ENCODE data around the gene TXNDC16.
"Not testable (repeated sequence)": the region's sequence is repeated elsewhere in the genome, so short reads cannot be mapped to it uniquely, and the experiment has no call there.

The TXNDC16 gene

DNA sequence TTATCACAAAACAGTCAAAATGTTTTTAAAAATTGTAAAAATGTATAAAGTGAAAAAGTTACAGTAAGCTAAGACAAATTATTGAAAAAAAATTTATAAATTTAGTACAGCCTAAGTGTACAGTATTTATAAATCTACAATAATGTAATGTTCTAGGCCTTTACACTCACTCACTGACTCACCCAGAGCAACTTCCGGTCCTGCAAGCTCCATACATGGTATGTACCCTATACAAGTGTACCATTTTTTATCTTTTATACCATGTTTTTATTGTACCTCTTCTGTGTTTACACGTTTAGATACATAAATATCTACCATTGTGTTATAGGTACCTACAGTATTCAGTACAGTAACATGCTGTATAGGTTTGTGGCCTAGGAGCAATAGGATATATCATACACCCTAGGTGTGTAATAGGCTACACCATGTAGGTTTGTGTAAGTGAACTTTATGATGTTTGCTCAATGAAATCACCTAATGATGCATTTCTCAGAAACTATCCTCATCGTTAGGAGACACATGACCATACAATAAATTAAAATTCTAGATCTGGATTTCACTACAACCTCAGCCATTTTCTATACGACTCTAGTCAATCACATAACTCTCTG lies 66.8 kb downstream of the TXNDC16 start:
- H3K9me3 ChIP-seq (ENCODE audit: control insufficient read depth, insufficient read depth, low read length): no peaks in the 10 kb centered on the region
- H3K4me1 ChIP-seq (ENCODE audit: control insufficient read depth, insufficient read depth, low read length): no peaks in the 10 kb centered on the region
- H3K4me3 ChIP-seq (ENCODE audit: low read depth, low read length): no peak overlapping the region
- H3K36me3 ChIP-seq (ENCODE audit: control insufficient read depth, insufficient read depth, low read length): no peaks in the 10 kb centered on the region
- H3K27ac ChIP-seq (ENCODE audit: low read depth, low read length): no peak overlapping the region
- H3K27me3 ChIP-seq (ENCODE audit: control insufficient read depth, insufficient read depth, low read length): no peaks in the 10 kb centered on the region
- no peak overlapping the region for H3K9ac ChIP-seq (ENCODE audit: low read depth, low read length)

DNA sequence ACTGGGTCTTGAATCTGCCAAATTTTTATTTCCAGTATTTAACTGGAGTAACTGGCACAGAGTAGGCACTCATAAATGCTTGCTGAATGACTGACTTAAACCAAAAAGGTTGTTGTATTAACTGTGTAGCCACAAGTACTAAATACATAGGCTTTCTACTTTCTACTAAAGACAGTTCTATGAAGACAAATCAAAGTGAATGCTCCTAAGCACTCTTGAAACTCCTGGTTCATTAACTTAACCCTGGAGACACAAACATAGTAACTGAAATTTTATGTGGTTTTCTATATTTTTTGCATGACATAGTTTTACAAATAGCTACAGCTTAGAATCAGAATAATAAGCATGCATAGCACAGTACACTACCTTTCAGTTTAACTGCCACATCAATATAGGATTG lies 70.4 kb downstream of the TXNDC16 start:
- no peak overlapping the region for H3K9ac ChIP-seq (ENCODE audit: low read depth, low read length)
- no peaks in the 10 kb centered on the region for H3K36me3 ChIP-seq (ENCODE audit: control insufficient read depth, insufficient read depth, low read length)
- H3K9me3 ChIP-seq (ENCODE audit: control insufficient read depth, insufficient read depth, low read length): no peaks in the 10 kb centered on the region
- H3K27me3 ChIP-seq (ENCODE audit: control insufficient read depth, insufficient read depth, low read length): no peaks in the 10 kb centered on the region
- H3K4me3 ChIP-seq (ENCODE audit: low read depth, low read length): no peak overlapping the region
- H3K27ac ChIP-seq (ENCODE audit: low read depth, low read length): no peak overlapping the region
- H3K4me1 ChIP-seq (ENCODE audit: control insufficient read depth, insufficient read depth, low read length): no peaks in the 10 kb centered on the region

GRCh38 chr14:52473557-52473956 lies 78.7 kb downstream of the TXNDC16 start:
- no peaks in the 10 kb centered on the region for H3K9me3 ChIP-seq (ENCODE audit: control insufficient read depth, insufficient read depth, low read length)
- H3K4me3 ChIP-seq (ENCODE audit: low read depth, low read length): no peak overlapping the region
- no peaks in the 10 kb centered on the region for H3K36me3 ChIP-seq (ENCODE audit: control insufficient read depth, insufficient read depth, low read length)
- no peak overlapping the region for H3K9ac ChIP-seq (ENCODE audit: low read depth, low read length)
- H3K4me1 ChIP-seq (ENCODE audit: control insufficient read depth, insufficient read depth, low read length): no peaks in the 10 kb centered on the region
- H3K27ac ChIP-seq (ENCODE audit: low read depth, low read length): no peak overlapping the region
- H3K27me3 ChIP-seq (ENCODE audit: control insufficient read depth, insufficient read depth, low read length): no peaks in the 10 kb centered on the region

DNA sequence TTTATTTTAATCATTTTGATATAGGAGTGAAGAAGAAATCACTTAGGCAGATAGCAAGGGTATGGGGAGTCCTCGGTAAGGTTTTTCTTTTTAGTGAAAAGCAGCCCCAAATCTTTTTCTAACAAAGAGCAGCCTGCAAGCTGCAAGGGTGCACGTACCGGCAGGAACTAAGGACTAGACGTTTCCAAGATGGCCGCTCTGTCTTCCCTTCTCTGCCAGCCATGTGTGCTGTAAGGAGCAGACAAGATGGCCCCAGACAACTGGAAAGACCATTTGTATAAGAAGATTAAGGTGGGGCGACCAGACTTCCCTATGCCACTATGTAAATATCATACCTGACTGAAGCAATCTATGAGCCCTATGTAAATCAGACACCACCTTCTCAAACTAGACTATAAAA lies 79.6 kb downstream of the TXNDC16 start:
- H3K36me3 ChIP-seq (ENCODE audit: control insufficient read depth, insufficient read depth, low read length): no peaks in the 10 kb centered on the region
- H3K9me3 ChIP-seq (ENCODE audit: control insufficient read depth, insufficient read depth, low read length): no peaks in the 10 kb centered on the region
- H3K4me3 ChIP-seq (ENCODE audit: low read depth, low read length): no peak overlapping the region
- H3K27me3 ChIP-seq (ENCODE audit: control insufficient read depth, insufficient read depth, low read length): no peaks in the 10 kb centered on the region
- H3K27ac ChIP-seq (ENCODE audit: low read depth, low read length): no peak overlapping the region
- H3K9ac ChIP-seq (ENCODE audit: low read depth, low read length): no peak overlapping the region
- H3K4me1 ChIP-seq (ENCODE audit: control insufficient read depth, insufficient read depth, low read length): no peaks in the 10 kb centered on the region

- not testable (repeated sequence) for H3K27me3 ChIP-seq (ENCODE audit: control insufficient read depth, insufficient read depth, low read length); H3K36me3 ChIP-seq (ENCODE audit: control insufficient read depth, insufficient read depth, low read length); H3K9me3 ChIP-seq (ENCODE audit: control insufficient read depth, insufficient read depth, low read length); H3K4me3 ChIP-seq (ENCODE audit: low read depth, low read length); H3K4me1 ChIP-seq (ENCODE audit: control insufficient read depth, insufficient read depth, low read length); H3K9ac ChIP-seq (ENCODE audit: low read depth, low read length); H3K27ac ChIP-seq (ENCODE audit: low read depth, low read length)
These were observed 80.1 kb downstream of the TXNDC16 start for GRCh38 chr14:52472251-52472650.

DNA sequence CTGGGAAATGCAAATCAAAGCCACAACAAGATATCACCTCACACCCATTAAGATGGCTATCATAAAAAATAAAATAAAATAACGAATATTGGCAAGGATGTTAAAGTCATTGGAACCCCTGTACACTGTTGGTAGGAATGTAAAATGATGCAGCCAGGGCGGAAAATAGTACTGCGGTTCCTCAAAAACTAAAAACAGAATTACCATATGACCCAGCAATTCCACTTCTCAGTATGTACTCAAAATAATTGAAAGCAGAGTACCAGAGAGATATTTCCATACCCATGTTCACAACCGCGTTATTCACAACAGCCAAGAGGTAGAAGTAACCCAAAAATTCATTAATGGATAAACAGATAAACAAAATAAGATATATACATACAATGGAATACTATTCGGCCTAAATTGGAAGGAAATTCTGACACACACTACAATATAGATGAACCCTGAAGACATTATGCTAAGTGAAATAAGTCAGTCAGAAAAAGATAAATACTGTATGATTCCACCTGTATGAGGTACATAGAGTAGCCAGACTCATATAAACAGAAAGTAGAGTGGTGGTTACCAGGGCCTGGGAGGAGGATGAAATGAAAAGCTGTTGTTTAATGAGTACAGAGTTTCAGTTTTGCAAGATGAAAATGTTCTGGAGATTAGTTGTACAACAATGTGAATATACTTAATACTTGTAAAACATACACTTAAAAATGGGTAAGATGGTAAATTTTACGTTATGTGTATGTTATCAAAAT lies 84.6 kb downstream of the TXNDC16 start:
- Histone ChIP-seq H3K9me3 (ENCODE audit: control insufficient read depth, insufficient read depth, low read length) (no peaks in the 10 kb centered on the region), H3K4me1 (ENCODE audit: control insufficient read depth, insufficient read depth, low read length) (no peaks in the 10 kb centered on the region), H3K27ac (ENCODE audit: low read depth, low read length) (no peak overlapping the region), H3K27me3 (ENCODE audit: control insufficient read depth, insufficient read depth, low read length) (no peaks in the 10 kb centered on the region), H3K9ac (ENCODE audit: low read depth, low read length) (no peak overlapping the region), H3K36me3 (ENCODE audit: control insufficient read depth, insufficient read depth, low read length) (0 out of 2 replicates have a peak, but pooled peaks cover 2% of the 10 kb centered on the region), H3K4me3 (ENCODE audit: low read depth, low read length) (no peak overlapping the region)

DNA sequence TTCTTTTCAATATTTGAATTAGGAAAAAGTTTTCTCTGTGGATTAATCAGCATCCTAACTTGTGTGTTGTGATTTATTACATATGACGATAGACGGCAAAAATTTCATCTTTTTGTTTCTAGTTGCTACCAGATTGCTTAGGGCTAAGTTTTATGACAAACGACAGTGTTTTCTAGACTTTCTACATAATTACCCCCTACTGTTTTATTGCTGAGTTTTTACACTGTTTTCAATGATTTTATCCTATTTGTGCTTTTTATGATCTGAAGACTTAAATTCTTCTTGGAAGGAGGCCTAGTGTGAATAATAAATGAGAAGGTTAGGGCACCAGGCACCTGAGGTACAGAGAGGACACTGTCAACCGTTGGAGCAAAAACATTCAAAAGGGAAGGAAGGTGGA lies 88.1 kb downstream of the TXNDC16 start:
- H3K27ac ChIP-seq (ENCODE audit: low read depth, low read length): no peak overlapping the region
- H3K36me3 ChIP-seq (ENCODE audit: control insufficient read depth, insufficient read depth, low read length): 0 out of 2 replicates have a peak, but pooled peaks cover 5% of the 10 kb centered on the region
- H3K9ac ChIP-seq (ENCODE audit: low read depth, low read length): no peak overlapping the region
- H3K4me3 ChIP-seq (ENCODE audit: low read depth, low read length): no peak overlapping the region
- H3K27me3 ChIP-seq (ENCODE audit: control insufficient read depth, insufficient read depth, low read length): no peaks in the 10 kb centered on the region
- H3K9me3 ChIP-seq (ENCODE audit: control insufficient read depth, insufficient read depth, low read length): no peaks in the 10 kb centered on the region; the same call in 1 of the 2 replicates
- H3K4me1 ChIP-seq (ENCODE audit: control insufficient read depth, insufficient read depth, low read length): no peaks in the 10 kb centered on the region

DNA sequence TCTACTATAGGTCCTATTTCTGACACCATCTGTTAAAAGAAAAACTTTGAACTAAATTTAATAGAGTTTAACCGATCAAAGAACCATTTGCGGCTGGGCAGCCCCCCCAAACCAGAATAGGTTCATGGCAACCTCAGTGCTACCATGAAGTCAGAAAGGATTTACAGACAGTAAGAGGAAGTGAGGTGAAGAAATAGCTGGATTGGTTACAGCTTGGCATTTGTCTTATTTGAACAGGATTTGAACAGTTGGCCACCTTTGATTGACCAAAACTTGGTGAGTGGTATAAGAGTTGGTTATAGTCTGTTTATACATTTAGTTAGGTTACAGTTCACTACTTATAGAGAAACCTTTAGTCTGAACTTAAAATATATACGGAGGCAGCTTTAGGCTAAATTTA lies 88.9 kb downstream of the TXNDC16 start:
- Histone ChIP-seq H3K4me3 (ENCODE audit: low read depth, low read length) (no peak overlapping the region), H3K9me3 (ENCODE audit: control insufficient read depth, insufficient read depth, low read length) (no peaks in the 10 kb centered on the region; the same call in 1 of the 2 replicates), H3K9ac (ENCODE audit: low read depth, low read length) (no peak overlapping the region), H3K36me3 (ENCODE audit: control insufficient read depth, insufficient read depth, low read length) (0 out of 2 replicates have a peak, but pooled peaks cover 5% of the 10 kb centered on the region), H3K27me3 (ENCODE audit: control insufficient read depth, insufficient read depth, low read length) (no peaks in the 10 kb centered on the region), H3K27ac (ENCODE audit: low read depth, low read length) (no peak overlapping the region), H3K4me1 (ENCODE audit: control insufficient read depth, insufficient read depth, low read length) (no peaks in the 10 kb centered on the region)

DNA sequence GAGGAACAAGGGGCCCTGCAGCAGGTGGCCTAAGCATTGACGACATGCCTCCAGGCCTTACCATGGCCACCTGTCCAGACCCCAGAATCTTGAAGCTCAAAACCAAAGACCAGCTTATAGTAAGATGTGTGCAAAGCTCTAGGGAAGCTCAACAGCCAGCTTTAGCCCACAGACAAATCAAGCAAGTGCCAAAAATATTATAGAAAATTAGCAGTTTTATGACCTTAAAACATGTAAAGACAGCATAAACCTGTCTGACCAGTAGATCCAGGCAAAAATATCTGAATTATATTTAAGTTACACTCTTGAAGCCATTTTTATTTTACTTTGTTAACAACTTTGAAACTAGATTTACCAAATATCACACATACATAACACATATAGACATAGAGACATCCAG lies 90.6 kb downstream of the TXNDC16 start:
- Histone ChIP-seq H3K36me3 (ENCODE audit: control insufficient read depth, insufficient read depth, low read length) (0 out of 2 replicates have a peak, but pooled peaks cover 5% of the 10 kb centered on the region), H3K27ac (ENCODE audit: low read depth, low read length) (no peak overlapping the region), H3K4me3 (ENCODE audit: low read depth, low read length) (no peak overlapping the region), H3K9me3 (ENCODE audit: control insufficient read depth, insufficient read depth, low read length) (no peaks in the 10 kb centered on the region; the same call in 1 of the 2 replicates), H3K9ac (ENCODE audit: low read depth, low read length) (no peak overlapping the region), H3K27me3 (ENCODE audit: control insufficient read depth, insufficient read depth, low read length) (no peaks in the 10 kb centered on the region), H3K4me1 (ENCODE audit: control insufficient read depth, insufficient read depth, low read length) (no peaks in the 10 kb centered on the region; the same call in 1 of the 2 replicates)

GRCh38 chr14:52458721-52459085 lies 93.6 kb downstream of the TXNDC16 start:
- Histone ChIP-seq H3K4me3 (ENCODE audit: low read depth, low read length) (no peak overlapping the region), H3K36me3 (ENCODE audit: control insufficient read depth, insufficient read depth, low read length) (0 out of 2 replicates have a peak, but pooled peaks cover 13% of the 10 kb centered on the region), H3K9ac (ENCODE audit: low read depth, low read length) (no peak overlapping the region), H3K27ac (ENCODE audit: low read depth, low read length) (no peak overlapping the region), H3K4me1 (ENCODE audit: control insufficient read depth, insufficient read depth, low read length) (no peaks in the 10 kb centered on the region; the same call in 1 of the 2 replicates), H3K27me3 (ENCODE audit: control insufficient read depth, insufficient read depth, low read length) (no peaks in the 10 kb centered on the region), H3K9me3 (ENCODE audit: control insufficient read depth, insufficient read depth, low read length) (no peaks in the 10 kb centered on the region; the same call in 1 of the 2 replicates)

- no peaks in the 10 kb centered on the region; the same call in 1 of the 2 replicates for H3K4me1 ChIP-seq (ENCODE audit: control insufficient read depth, insufficient read depth, low read length)
- 0 out of 2 replicates have a peak, but pooled peaks cover 8% of the 10 kb centered on the region for H3K36me3 ChIP-seq (ENCODE audit: control insufficient read depth, insufficient read depth, low read length)
- no peak overlapping the region for H3K27ac ChIP-seq (ENCODE audit: low read depth, low read length)
- no peaks in the 10 kb centered on the region for H3K27me3 ChIP-seq (ENCODE audit: control insufficient read depth, insufficient read depth, low read length)
- no peaks in the 10 kb centered on the region; the same call in 1 of the 2 replicates for H3K9me3 ChIP-seq (ENCODE audit: control insufficient read depth, insufficient read depth, low read length)
- no peak overlapping the region for H3K9ac ChIP-seq (ENCODE audit: low read depth, low read length)
- H3K4me3 ChIP-seq (ENCODE audit: low read depth, low read length): no peak overlapping the region
These were observed 94.9 kb downstream of the TXNDC16 start for GRCh38 chr14:52457411-52457810.

All from HUES48 (cell line).